ENCODE data around the gene COBLL1.

Gene COBLL1

GRCh38 chr2:164808776-164809175 lies 32.8 kb downstream of the COBLL1 start:
- no peak for DNase-seq
- H3K36me3 ChIP-seq (ENCODE audit: control insufficient read depth, insufficient read depth, low read length), result no peaks in the 10 kb centered on the region
- H3K9me3 ChIP-seq (ENCODE audit: control insufficient read depth, low read length), result no peaks in the 10 kb centered on the region
- H3K27ac ChIP-seq (ENCODE audit: insufficient read depth, low read length, poor library complexity, severe bottlenecking), result no peak overlapping the region
- H3K4me3 ChIP-seq (ENCODE audit: insufficient read depth, low read depth, low read length, poor library complexity, severe bottlenecking), result no peak overlapping the region
- no peaks in the 10 kb centered on the region for H3K27me3 ChIP-seq (replicated peaks; ENCODE audit: control insufficient read depth, insufficient read depth, low read length, poor library complexity, severe bottlenecking)
- no peaks in the 10 kb centered on the region for H3K4me1 ChIP-seq (ENCODE audit: control insufficient read depth, insufficient read depth, low read length, poor library complexity, severe bottlenecking)

- Histone ChIP-seq H3K27ac (ENCODE audit: insufficient read depth, low read length, poor library complexity, severe bottlenecking) (no peak overlapping the region), H3K36me3 (ENCODE audit: control insufficient read depth, insufficient read depth, low read length) (no peaks in the 10 kb centered on the region)
- no peak for DNase-seq
Measured at GRCh38 chr2:164803776-164804466, 37.7 kb downstream of the COBLL1 start.

GRCh38 chr2:164802095-164802707 lies 39.4 kb downstream of the COBLL1 start:
- Histone ChIP-seq H3K27ac (ENCODE audit: insufficient read depth, low read length, poor library complexity, severe bottlenecking) (no peak overlapping the region), H3K27me3 (replicated peaks; ENCODE audit: control insufficient read depth, insufficient read depth, low read length, poor library complexity, severe bottlenecking) (no peaks in the 10 kb centered on the region), H3K9me3 (ENCODE audit: control insufficient read depth, low read length) (no peaks in the 10 kb centered on the region), H3K4me1 (ENCODE audit: control insufficient read depth, insufficient read depth, low read length, poor library complexity, severe bottlenecking) (no peaks in the 10 kb centered on the region), H3K4me3 (ENCODE audit: insufficient read depth, low read depth, low read length, poor library complexity, severe bottlenecking) (no peak overlapping the region), H3K36me3 (ENCODE audit: control insufficient read depth, insufficient read depth, low read length) (no peaks in the 10 kb centered on the region)
- no peak for DNase-seq

More at GRCh38 chr2:164803776-164804466, 37.7 kb downstream of the COBLL1 start:
- Histone ChIP-seq H3K4me1 (ENCODE audit: control insufficient read depth, insufficient read depth, low read length, poor library complexity, severe bottlenecking) (no peaks in the 10 kb centered on the region), H3K4me3 (ENCODE audit: insufficient read depth, low read depth, low read length, poor library complexity, severe bottlenecking) (no peak overlapping the region), H3K27me3 (replicated peaks; ENCODE audit: control insufficient read depth, insufficient read depth, low read length, poor library complexity, severe bottlenecking) (no peaks in the 10 kb centered on the region), H3K9me3 (ENCODE audit: control insufficient read depth, low read length) (no peaks in the 10 kb centered on the region)

- H3K9me3 ChIP-seq (ENCODE audit: control insufficient read depth, low read length), result no peaks in the 10 kb centered on the region
- no peaks in the 10 kb centered on the region for H3K36me3 ChIP-seq (ENCODE audit: control insufficient read depth, insufficient read depth, low read length)
- no peak overlapping the region for H3K4me3 ChIP-seq (ENCODE audit: insufficient read depth, low read depth, low read length, poor library complexity, severe bottlenecking)
- H3K4me1 ChIP-seq (ENCODE audit: control insufficient read depth, insufficient read depth, low read length, poor library complexity, severe bottlenecking), result no peaks in the 10 kb centered on the region
- DNase-seq, result no peak
- H3K27me3 ChIP-seq (replicated peaks; ENCODE audit: control insufficient read depth, insufficient read depth, low read length, poor library complexity, severe bottlenecking), result no peaks in the 10 kb centered on the region
- no peak overlapping the region for H3K27ac ChIP-seq (ENCODE audit: insufficient read depth, low read length, poor library complexity, severe bottlenecking)
Measured at GRCh38 chr2:164800572-164800971, 41.1 kb downstream of the COBLL1 start.

- no peak for DNase-seq
- H3K27ac ChIP-seq (ENCODE audit: insufficient read depth, low read length, poor library complexity, severe bottlenecking), result no peak overlapping the region
- H3K4me3 ChIP-seq (ENCODE audit: insufficient read depth, low read depth, low read length, poor library complexity, severe bottlenecking), result no peak overlapping the region
- H3K9me3 ChIP-seq (ENCODE audit: control insufficient read depth, low read length), result no peaks in the 10 kb centered on the region
- H3K4me1 ChIP-seq (ENCODE audit: control insufficient read depth, insufficient read depth, low read length, poor library complexity, severe bottlenecking), result no peaks in the 10 kb centered on the region
- no peaks in the 10 kb centered on the region for H3K36me3 ChIP-seq (ENCODE audit: control insufficient read depth, insufficient read depth, low read length)
- H3K27me3 ChIP-seq (replicated peaks; ENCODE audit: control insufficient read depth, insufficient read depth, low read length, poor library complexity, severe bottlenecking), result no peaks in the 10 kb centered on the region
Measured at GRCh38 chr2:164797627-164798026, 44.0 kb downstream of the COBLL1 start.

- no peaks in the 10 kb centered on the region for H3K27me3 ChIP-seq (replicated peaks; ENCODE audit: control insufficient read depth, insufficient read depth, low read length, poor library complexity, severe bottlenecking)
- H3K9me3 ChIP-seq (ENCODE audit: control insufficient read depth, low read length), result no peaks in the 10 kb centered on the region
- no peaks in the 10 kb centered on the region for H3K4me1 ChIP-seq (ENCODE audit: control insufficient read depth, insufficient read depth, low read length, poor library complexity, severe bottlenecking)
- DNase-seq, result no peak
- H3K36me3 ChIP-seq (ENCODE audit: control insufficient read depth, insufficient read depth, low read length), result no peaks in the 10 kb centered on the region
- no peak overlapping the region for H3K4me3 ChIP-seq (ENCODE audit: insufficient read depth, low read depth, low read length, poor library complexity, severe bottlenecking)
- H3K27ac ChIP-seq (ENCODE audit: insufficient read depth, low read length, poor library complexity, severe bottlenecking), result no peak overlapping the region
Measured at GRCh38 chr2:164796999-164797398, 44.6 kb downstream of the COBLL1 start.

- no peak for DNase-seq
- no peaks in the 10 kb centered on the region for H3K9me3 ChIP-seq (ENCODE audit: control insufficient read depth, low read length)
- H3K36me3 ChIP-seq (ENCODE audit: control insufficient read depth, insufficient read depth, low read length), result no peaks in the 10 kb centered on the region
- H3K27me3 ChIP-seq (replicated peaks; ENCODE audit: control insufficient read depth, insufficient read depth, low read length, poor library complexity, severe bottlenecking), result no peaks in the 10 kb centered on the region
- no peak overlapping the region for H3K4me3 ChIP-seq (ENCODE audit: insufficient read depth, low read depth, low read length, poor library complexity, severe bottlenecking)
- no peaks in the 10 kb centered on the region for H3K4me1 ChIP-seq (ENCODE audit: control insufficient read depth, insufficient read depth, low read length, poor library complexity, severe bottlenecking)
- no peak overlapping the region for H3K27ac ChIP-seq (ENCODE audit: insufficient read depth, low read length, poor library complexity, severe bottlenecking)
Measured at GRCh38 chr2:164794432-164795231, 47.0 kb downstream of the COBLL1 start.

GRCh38 chr2:164794016-164794415 lies 47.6 kb downstream of the COBLL1 start:
- H3K27me3 ChIP-seq (replicated peaks; ENCODE audit: control insufficient read depth, insufficient read depth, low read length, poor library complexity, severe bottlenecking), result no peaks in the 10 kb centered on the region
- DNase-seq, result no peak
- H3K4me1 ChIP-seq (ENCODE audit: control insufficient read depth, insufficient read depth, low read length, poor library complexity, severe bottlenecking), result no peaks in the 10 kb centered on the region
- no peaks in the 10 kb centered on the region for H3K36me3 ChIP-seq (ENCODE audit: control insufficient read depth, insufficient read depth, low read length)
- no peak overlapping the region for H3K27ac ChIP-seq (ENCODE audit: insufficient read depth, low read length, poor library complexity, severe bottlenecking)
- H3K9me3 ChIP-seq (ENCODE audit: control insufficient read depth, low read length), result no peaks in the 10 kb centered on the region
- H3K4me3 ChIP-seq (ENCODE audit: insufficient read depth, low read depth, low read length, poor library complexity, severe bottlenecking), result no peak overlapping the region

GRCh38 chr2:164793529-164793928 lies 48.1 kb downstream of the COBLL1 start:
- H3K9me3 ChIP-seq (ENCODE audit: control insufficient read depth, low read length), result no peaks in the 10 kb centered on the region
- no peak overlapping the region for H3K27ac ChIP-seq (ENCODE audit: insufficient read depth, low read length, poor library complexity, severe bottlenecking)
- DNase-seq, result no peak
- no peaks in the 10 kb centered on the region for H3K4me1 ChIP-seq (ENCODE audit: control insufficient read depth, insufficient read depth, low read length, poor library complexity, severe bottlenecking)
- no peak overlapping the region for H3K4me3 ChIP-seq (ENCODE audit: insufficient read depth, low read depth, low read length, poor library complexity, severe bottlenecking)
- H3K36me3 ChIP-seq (ENCODE audit: control insufficient read depth, insufficient read depth, low read length), result no peaks in the 10 kb centered on the region
- H3K27me3 ChIP-seq (replicated peaks; ENCODE audit: control insufficient read depth, insufficient read depth, low read length, poor library complexity, severe bottlenecking), result no peaks in the 10 kb centered on the region
